Fibroblast of the aortic adventitia (primary cell): Measurements from ENCODE around the gene FASTKD2. TPM values are rescaled to one million over a fixed set of nuclear protein-coding genes. Genes with fewer than 3 reads are reported as not detected.

Source experiments
- DNase-seq: peaks from one replicate; pipeline ENCODE4 v3.0.0-alpha.2; 2010; ENCODE audit warnings: low read depth
- H3K4me3 ChIP-seq: 2 replicates; pipeline ENCODE4 v1.5.1; 2011; ENCODE audit warnings: low read depth, mild to moderate bottlenecking, control low read depth, low read length, moderate library complexity
- CTCF ChIP-seq: IDR thresholded peaks from 2 replicates; pipeline ENCODE4 v1.5.1; 2011; ENCODE audit warnings: mild to moderate bottlenecking, low read length, control low read depth, inconsistent platforms; ENCODE audit not compliant: insufficient read depth
- total RNA-seq: library from RNA; depleted of rRNA; stranded (reverse); fragments of >200 nt; gene quantifications from 2 replicates; pipeline ENCODE4 v1.2.3, GENCODE V29; 2012; ENCODE audit warnings: low replicate concordance

The FASTKD2 gene
- total RNA-seq, 1 donor: 56.1 TPM

GRCh38 chr2:206784559-206785353, 19.4 kb downstream of the FASTKD2 start:
- no peak overlapping the region for H3K4me3 ChIP-seq
- TF ChIP-seq CTCF: no peak
- DNase-seq: no peak

- peak; percentile 5 for DNase-seq
- H3K4me3 ChIP-seq: no peak overlapping the region
- TF ChIP-seq CTCF: no peak
These were observed 25.0 kb downstream of the FASTKD2 start for GRCh38 chr2:206790311-206790935.

- no peak for TF ChIP-seq CTCF
- no peak overlapping the region for H3K4me3 ChIP-seq
These were observed 27.2 kb downstream of the FASTKD2 start for GRCh38 chr2:206792645-206793044.

GRCh38 chr2:206797376-206797775, 32.0 kb downstream of the FASTKD2 start:
- H3K4me3 ChIP-seq: no peak overlapping the region
- TF ChIP-seq CTCF: no peak
- no peak for DNase-seq

More at GRCh38 chr2:206792645-206793044, 27.2 kb downstream of the FASTKD2 start:
- no peak for DNase-seq

- DNase-seq: no peak
- H3K4me3 ChIP-seq: no peak overlapping the region
- TF ChIP-seq CTCF: no peak
These were observed 32.6 kb downstream of the FASTKD2 start for GRCh38 chr2:206798000-206798399.

GRCh38 chr2:206799083-206799482, 33.7 kb downstream of the FASTKD2 start:
- peak; percentile 42 for DNase-seq
- H3K4me3 ChIP-seq: no peak overlapping the region
- no peak for TF ChIP-seq CTCF
